Epithelial cell of proximal tubule (primary cell): ENCODE data around the gene ERO1B. TPM values are rescaled to one million over a fixed set of nuclear protein-coding genes. Genes with fewer than 3 reads are reported as not detected.

Source experiments
- DNase-seq: peaks from one replicate; pipeline ENCODE4 v3.0.0-alpha.2; 2011; ENCODE audit warnings: low read depth
- H3K4me3 ChIP-seq: 2 replicates; pipeline ENCODE4 v1.5.1; 2011; ENCODE audit warnings: low read depth, mild to moderate bottlenecking, low read length
- total RNA-seq: library from RNA; depleted of rRNA; stranded (reverse); fragments of >200 nt; gene quantifications from 2 replicates; pipeline ENCODE4 v1.2.3, GENCODE V29; 2015
- TF ChIP-seq, protein P1 (sequence below): conservative IDR thresholded peaks from 2 replicates; pipeline ENCODE4 v1.5.1; 2012; ENCODE audit warnings: low read depth, mild to moderate bottlenecking, low read length

ERO1B gene
- total RNA-seq, 1 donor from 2014 or later: 3.8 TPM

GRCh38 chr1:236284291-236284721, 2.5 kb upstream of the ERO1B start:
- TF ChIP-seq, protein P1, sequence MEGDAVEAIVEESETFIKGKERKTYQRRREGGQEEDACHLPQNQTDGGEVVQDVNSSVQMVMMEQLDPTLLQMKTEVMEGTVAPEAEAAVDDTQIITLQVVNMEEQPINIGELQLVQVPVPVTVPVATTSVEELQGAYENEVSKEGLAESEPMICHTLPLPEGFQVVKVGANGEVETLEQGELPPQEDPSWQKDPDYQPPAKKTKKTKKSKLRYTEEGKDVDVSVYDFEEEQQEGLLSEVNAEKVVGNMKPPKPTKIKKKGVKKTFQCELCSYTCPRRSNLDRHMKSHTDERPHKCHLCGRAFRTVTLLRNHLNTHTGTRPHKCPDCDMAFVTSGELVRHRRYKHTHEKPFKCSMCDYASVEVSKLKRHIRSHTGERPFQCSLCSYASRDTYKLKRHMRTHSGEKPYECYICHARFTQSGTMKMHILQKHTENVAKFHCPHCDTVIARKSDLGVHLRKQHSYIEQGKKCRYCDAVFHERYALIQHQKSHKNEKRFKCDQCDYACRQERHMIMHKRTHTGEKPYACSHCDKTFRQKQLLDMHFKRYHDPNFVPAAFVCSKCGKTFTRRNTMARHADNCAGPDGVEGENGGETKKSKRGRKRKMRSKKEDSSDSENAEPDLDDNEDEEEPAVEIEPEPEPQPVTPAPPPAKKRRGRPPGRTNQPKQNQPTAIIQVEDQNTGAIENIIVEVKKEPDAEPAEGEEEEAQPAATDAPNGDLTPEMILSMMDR: no peak
- no peak overlapping the region for H3K4me3 ChIP-seq
- DNase-seq: no peak

GRCh38 chr1:236282719-236283118, 961 bp upstream of the ERO1B start:
- H3K4me3 ChIP-seq: peak overlapping the region; percentile 95
- no peak for DNase-seq
- TF ChIP-seq, protein P1: no peak

DNA sequence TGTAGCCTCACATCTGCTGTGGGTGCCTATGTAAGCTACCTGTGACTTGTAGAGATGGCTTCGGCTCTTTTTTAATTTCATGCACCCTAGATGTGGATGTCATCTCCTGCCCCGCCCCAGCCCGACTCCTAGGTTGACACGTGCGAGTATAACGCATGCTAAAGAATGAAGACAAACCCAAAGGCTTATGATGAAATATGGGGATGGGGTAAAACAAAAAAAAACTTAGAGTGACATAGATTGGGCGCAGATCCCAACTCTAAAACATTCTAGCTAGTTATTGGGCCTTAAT, 613 bp upstream of the ERO1B start:
- TF ChIP-seq, protein P1: no peak
- H3K4me3 ChIP-seq: peak overlapping the region; percentile 95
- no peak for DNase-seq

DNA sequence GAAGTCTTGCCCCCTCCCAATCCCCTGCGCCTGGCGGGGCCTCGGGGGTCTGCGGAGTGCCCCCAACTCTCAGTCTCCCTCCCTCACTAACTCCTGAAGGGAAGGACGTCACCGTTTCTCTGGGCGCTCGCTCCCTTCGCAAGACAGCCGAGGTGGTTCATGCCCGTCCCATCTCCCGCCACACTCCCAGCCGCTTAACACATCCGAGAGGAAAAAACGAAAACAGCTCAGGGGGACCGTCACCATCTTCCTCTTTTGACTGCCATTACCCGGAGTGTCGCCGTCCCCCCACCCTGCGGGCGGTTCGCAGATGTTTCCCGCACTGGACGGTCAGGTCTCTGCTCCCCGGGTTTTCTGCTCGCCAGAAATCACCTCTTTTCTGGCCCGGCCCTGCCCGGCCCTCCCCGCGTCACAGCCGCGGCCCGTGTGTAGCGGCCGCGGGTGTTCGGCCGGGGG, 532 bp downstream of the ERO1B start:
- peak overlapping the region; percentile 95 for H3K4me3 ChIP-seq
- TF ChIP-seq, protein P1: no peak
- no peak for DNase-seq

DNA sequence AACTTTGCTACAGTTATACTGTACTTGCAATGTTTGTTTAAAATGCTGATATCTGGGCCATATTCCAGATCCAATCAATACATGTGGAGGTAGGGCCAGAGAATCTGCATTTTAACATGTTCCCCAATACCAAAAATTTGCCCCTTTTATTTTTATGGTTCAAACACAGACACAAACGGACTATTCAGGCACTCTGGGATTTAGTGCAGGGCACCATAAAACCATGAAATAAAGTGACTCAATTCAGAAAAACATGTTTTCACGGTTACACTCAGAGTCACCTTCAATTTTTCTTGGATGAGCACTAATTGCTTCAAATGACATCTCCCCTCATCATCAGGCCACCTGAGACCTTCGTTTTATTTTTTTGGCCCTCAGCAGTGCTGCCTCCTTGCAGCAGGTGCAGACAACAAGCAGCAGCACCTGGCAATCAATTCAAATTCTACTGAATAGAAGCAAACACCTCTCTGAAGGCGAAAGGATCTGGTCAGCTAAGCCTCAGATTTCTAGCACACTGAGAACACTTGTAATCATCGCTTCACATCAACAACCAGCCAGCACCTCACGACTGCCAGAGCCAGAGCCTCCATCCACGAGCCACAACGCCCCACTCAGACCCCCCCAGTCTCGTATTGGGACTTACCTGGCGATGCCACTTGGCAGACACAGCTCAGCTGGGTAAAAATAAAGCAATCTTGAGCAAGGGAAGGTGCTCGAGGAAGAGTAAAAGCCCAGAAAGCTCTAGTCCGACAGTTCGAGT, 1.1 kb downstream of the ERO1B start:
- DNase-seq: no peak
- peak overlapping the region; percentile 95 for H3K4me3 ChIP-seq
- TF ChIP-seq, protein P1: no peak

DNA sequence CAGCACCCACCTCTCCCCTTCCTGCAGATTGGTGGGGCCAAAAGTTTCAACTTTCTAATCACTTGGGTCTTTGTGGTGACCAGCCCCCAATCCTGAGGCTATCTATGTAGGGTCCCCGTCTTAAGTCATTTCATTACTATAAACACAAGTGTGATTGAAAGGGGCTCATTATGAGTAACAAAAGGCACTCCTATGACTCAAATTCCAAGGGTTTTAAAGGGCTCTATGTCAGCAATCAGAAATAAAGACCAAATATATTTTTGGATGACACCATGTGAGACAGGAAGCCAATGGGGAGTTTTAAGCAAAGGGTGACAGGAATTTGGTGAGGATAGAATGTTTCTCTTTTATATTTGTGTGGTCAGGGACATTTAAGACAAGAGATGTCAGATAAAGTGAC, 6.2 kb downstream of the ERO1B start:
- DNase-seq: no peak
- no peak overlapping the region for H3K4me3 ChIP-seq
- TF ChIP-seq, protein P1: no peak

- no peak for DNase-seq
- TF ChIP-seq, protein P1: no peak
- no peak overlapping the region for H3K4me3 ChIP-seq
Measured at GRCh38 chr1:236275061-236275460, 6.7 kb downstream of the ERO1B start.
